HepG2 (cell line): ENCODE measurements around the gene MUTYH. TPM values are rescaled to one million over a fixed set of nuclear protein-coding genes. Genes with fewer than 3 reads are reported as not detected.
A peak's percentile ranks its signal among the peaks of the same experiment; 100 is the strongest.

Experiments used
- ADNP ChIP-seq: sonication (generic); formaldehyde crosslinking; IDR thresholded peaks from 2 replicates; pipeline ENCODE4 v1.4.0; 2020; ENCODE audit warnings: missing genetic modification reagents
- AGO1 ChIP-seq: fragments of 200-400 bp; formaldehyde crosslinking; IDR thresholded peaks from 2 replicates; pipeline ENCODE4 v1.6.1; 2017; ENCODE audit warnings: mild to moderate bottlenecking, low read depth, low read length, moderate library complexity; ENCODE audit not compliant: poor library complexity, severe bottlenecking
- ELF4 ChIP-seq: sonication (generic); formaldehyde crosslinking; IDR thresholded peaks from 2 replicates; pipeline ENCODE4 v1.5.0; 2020; ENCODE audit warnings: missing genetic modification reagents, mild to moderate bottlenecking, moderate library complexity, borderline replicate concordance
- FOXM1 ChIP-seq: sonication (generic); formaldehyde crosslinking; IDR thresholded peaks from 2 replicates; pipeline ENCODE4 v1.5.0; 2020; ENCODE audit warnings: missing genetic modification reagents
- HNF4A ChIP-seq: sonication (generic); formaldehyde crosslinking; IDR thresholded peaks from 2 replicates; pipeline ENCODE4 v1.4.0; 2020; ENCODE audit warnings: missing genetic modification reagents
- HOXA9 ChIP-seq: sonication (generic); formaldehyde crosslinking; IDR thresholded peaks from 2 replicates; pipeline ENCODE4 v1.8.1; 2022; ENCODE audit warnings: missing genetic modification reagents, mild to moderate bottlenecking, moderate library complexity, borderline replicate concordance
- ISL2 ChIP-seq: sonication (generic); formaldehyde crosslinking; IDR thresholded peaks from 2 replicates; pipeline ENCODE4 v1.5.0; 2020; ENCODE audit warnings: missing genetic modification reagents
- MAF1 ChIP-seq: sonication (generic); formaldehyde crosslinking; IDR thresholded peaks from 2 replicates; pipeline ENCODE4 v1.5.0; 2020; ENCODE audit warnings: missing genetic modification reagents, borderline replicate concordance
- NFE2L1 ChIP-seq: sonication (generic); formaldehyde crosslinking; IDR thresholded peaks from 2 replicates; pipeline ENCODE4 v1.4.0; 2020; ENCODE audit warnings: missing genetic modification reagents, mild to moderate bottlenecking, borderline replicate concordance
- RXRA ChIP-seq: sonication (generic); formaldehyde crosslinking; IDR thresholded peaks from 2 replicates; pipeline ENCODE4 v1.5.1; 2020; ENCODE audit warnings: missing genetic modification reagents
- YY1 ChIP-seq: IDR thresholded peaks from 2 replicates; pipeline ENCODE4 v1.6.1; 2011; ENCODE audit warnings: low read length, low read depth, moderate library complexity, mild to moderate bottlenecking; ENCODE audit not compliant: insufficient read depth, insufficient replicate concordance
- ZBTB2 ChIP-seq: sonication (generic); formaldehyde crosslinking; IDR thresholded peaks from 2 replicates; pipeline ENCODE4 v1.8.0; 2022; ENCODE audit warnings: low read depth, missing genetic modification reagents
- ZMAT5 ChIP-seq: sonication (generic); formaldehyde crosslinking; IDR thresholded peaks from 2 replicates; pipeline ENCODE4 v1.5.0; 2020; ENCODE audit warnings: mild to moderate bottlenecking, low read depth, missing genetic modification reagents, borderline replicate concordance
- ZNF101 ChIP-seq: sonication (generic); formaldehyde crosslinking; IDR thresholded peaks from 2 replicates; pipeline ENCODE4 v1.4.0; 2020; ENCODE audit warnings: mild to moderate bottlenecking, low read depth, missing genetic modification reagents, borderline replicate concordance
- ZNF501 ChIP-seq: sonication (generic); formaldehyde crosslinking; IDR thresholded peaks from 2 replicates; pipeline ENCODE4 v1.5.1; 2020; ENCODE audit warnings: mild to moderate bottlenecking, moderate library complexity, missing genetic modification reagents
- ZNF512B ChIP-seq: sonication (generic); formaldehyde crosslinking; IDR thresholded peaks from 2 replicates; pipeline ENCODE4 v1.5.1; 2020; ENCODE audit warnings: missing genetic modification reagents, mild to moderate bottlenecking, borderline replicate concordance
- ZNF674 ChIP-seq: sonication (generic); formaldehyde crosslinking; IDR thresholded peaks from 2 replicates; pipeline ENCODE4 v1.5.0; 2020; ENCODE audit warnings: low read depth, mild to moderate bottlenecking, missing genetic modification reagents
- ZNF800 ChIP-seq: sonication (generic); formaldehyde crosslinking; IDR thresholded peaks from 2 replicates; pipeline ENCODE4 v1.4.0; 2020; ENCODE audit warnings: missing genetic modification reagents
- ZNF878 ChIP-seq: sonication (generic); formaldehyde crosslinking; IDR thresholded peaks from 2 replicates; pipeline ENCODE4 v1.8.1; 2023; ENCODE audit warnings: mild to moderate bottlenecking, missing genetic modification reagents, moderate library complexity
- polyA plus RNA-seq, 8 experiments: library from polyadenylated mRNA; depleted of rRNA in 3 of 8; stranded (reverse) in 7 of 8; unstranded in 1 of 8; fragments of >200 nt; fragmentation: Illumina TruSeq in 4 of 8; extraction: Trizol in 4 of 8; gene quantifications; 2 replicates each; pipeline versions ENCODE4 v1.2.1 to v1.2.3, GENCODE V29; 2011 to 2016; ENCODE audit warnings: low read depth in 4 of 8, missing spikeins in 1 of 8, mixed read lengths in 1 of 8; ENCODE audit not compliant: insufficient read depth in 1 of 8
- total RNA-seq, 5 experiments: library from RNA; depleted of rRNA; stranded (reverse); fragments of >200 nt; fragmentation: Illumina TruSeq; extraction: Trizol; gene quantifications; 2 replicates each; pipeline ENCODE4 v1.2.3, GENCODE V29; 2016; ENCODE audit warnings: low read depth in 1 of 5
- TF ChIP-seq, protein P1 (sequence below): IDR thresholded peaks from 2 replicates; pipeline ENCODE4 v1.6.1; 2016; ENCODE audit warnings: control low read depth

Gene MUTYH
- total and polyA plus RNA-seq, 2 of the 13 experiments (the other 11 are each of a cell fraction or from before 2014, with no cell fraction given) = 16.3 to 17.1 TPM

- no peak for TF ChIP-seq ZNF878 (CRISPR knock-in tag)
- TF ChIP-seq ZNF800 (CRISPR knock-in tag) = no peak
- no peak; the same call in 1 of the 2 replicates for TF ChIP-seq ZNF512B (CRISPR knock-in tag)
- no peak for TF ChIP-seq ZBTB2 (CRISPR knock-in tag)
- TF ChIP-seq NFE2L1 = no peak
- TF ChIP-seq ADNP (CRISPR knock-in tag) = no peak
- no peak for TF ChIP-seq AGO1
- TF ChIP-seq HOXA9 (CRISPR knock-in tag) = no peak
- 0 out of 2 replicates have a peak, but pooled peaks have one; percentile 30 for TF ChIP-seq ZNF501 (CRISPR knock-in tag)
- peak; percentile 84 for TF ChIP-seq HNF4A (CRISPR knock-in tag)
- TF ChIP-seq FOXM1 (CRISPR knock-in tag) = no peak
- TF ChIP-seq ELF4 (CRISPR knock-in tag) = no peak
- no peak for TF ChIP-seq ISL2 (CRISPR knock-in tag)
- TF ChIP-seq, protein P1, sequence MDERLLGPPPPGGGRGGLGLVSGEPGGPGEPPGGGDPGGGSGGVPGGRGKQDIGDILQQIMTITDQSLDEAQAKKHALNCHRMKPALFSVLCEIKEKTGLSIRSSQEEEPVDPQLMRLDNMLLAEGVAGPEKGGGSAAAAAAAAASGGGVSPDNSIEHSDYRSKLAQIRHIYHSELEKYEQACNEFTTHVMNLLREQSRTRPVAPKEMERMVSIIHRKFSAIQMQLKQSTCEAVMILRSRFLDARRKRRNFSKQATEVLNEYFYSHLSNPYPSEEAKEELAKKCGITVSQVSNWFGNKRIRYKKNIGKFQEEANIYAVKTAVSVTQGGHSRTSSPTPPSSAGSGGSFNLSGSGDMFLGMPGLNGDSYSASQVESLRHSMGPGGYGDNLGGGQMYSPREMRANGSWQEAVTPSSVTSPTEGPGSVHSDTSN (CRISPR knock-in tag) = no peak
- no peak for TF ChIP-seq ZNF674 (CRISPR knock-in tag)
- TF ChIP-seq ZMAT5 (CRISPR knock-in tag) = no peak
- no peak for TF ChIP-seq MAF1
- peak; percentile 76 for TF ChIP-seq YY1
- TF ChIP-seq ZNF101 = no peak
- peak; percentile 54; the same call in 1 of the 2 replicates for TF ChIP-seq RXRA (CRISPR knock-in tag)
These were observed 42.4 kb downstream of the MUTYH start (continued) for GRCh38 chr1:45297666-45298356.
